Measurements from ENCODE around the gene KRTAP10-10.
"Not testable (repeated sequence)": the region's sequence is repeated elsewhere in the genome, so short reads cannot be mapped to it uniquely, and the experiment has no call there.

DNA sequence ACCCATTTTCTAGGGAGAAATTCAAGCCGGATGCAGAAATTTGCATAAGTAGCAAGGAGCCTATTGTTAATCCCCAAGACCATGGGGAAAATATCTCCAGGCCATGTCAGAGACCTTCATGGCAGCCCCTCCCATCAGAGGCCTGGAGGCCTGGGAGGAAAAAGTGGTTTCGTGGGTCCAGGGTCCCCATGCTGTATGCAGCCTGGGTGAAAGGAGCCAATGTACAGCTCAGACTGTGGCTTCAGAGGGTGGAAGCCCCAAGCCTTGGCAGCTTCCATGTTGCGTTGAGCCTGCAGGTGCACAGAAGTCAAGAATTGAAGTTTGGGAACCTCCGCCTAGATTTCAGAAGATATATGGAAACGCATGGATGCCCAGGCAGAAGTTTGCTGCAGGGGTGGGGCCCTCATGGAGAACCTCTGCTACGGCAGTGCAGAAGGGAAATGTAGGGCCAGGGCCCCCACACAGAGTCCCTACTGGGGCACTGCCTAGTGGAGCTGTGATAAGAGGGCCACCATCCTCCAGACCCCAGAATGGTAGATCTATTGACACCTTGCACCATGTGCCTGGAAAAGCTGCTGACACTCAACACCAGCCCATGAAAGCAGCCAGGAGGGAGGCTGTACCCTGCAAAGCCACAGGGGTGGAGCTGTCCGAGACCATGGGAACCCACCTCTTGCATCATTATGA is 26.9 kb upstream of the KRTAP10-10 start:
- TF ChIP-seq CTCF, POLR2A (IDR thresholded peaks at IDR 0.05): not testable (repeated sequence)

All from testis (tissue), 2 donors.